Thyroid gland (tissue), 4 donors: ENCODE measurements around the gene RARA. TPM values are rescaled to one million over a fixed set of nuclear protein-coding genes. Genes with fewer than 3 reads are reported as not detected.

Source experiments
- DNase-seq, 2 donors: peaks; one replicate each; pipeline ENCODE4 v3.0.0-alpha.2; 2019
- H3K27ac ChIP-seq, 3 donors: fragments of 200-600 bp; sonication (generic); 1 replicate in 2 of 3; 2 replicates in 1 of 3; pipeline ENCODE4 v1.5.1; 2016 to 2019; ENCODE audit warnings: mild to moderate bottlenecking in 1 of 3, moderate library complexity in 1 of 3
- H3K27me3 ChIP-seq: fragments of 200-600 bp; sonication (generic); one replicate; pipeline ENCODE4 v1.5.1; 2019
- H3K36me3 ChIP-seq, 2 donors: fragments of 200-600 bp; sonication (generic); one replicate each; pipeline ENCODE4 v1.5.1; 2016 to 2019
- H3K4me1 ChIP-seq, 2 donors: fragments of 200-600 bp; sonication (generic); one replicate each; pipeline ENCODE4 v1.5.1; 2017 to 2019
- H3K4me3 ChIP-seq, 3 donors: fragments of 200-600 bp; sonication (generic); replicated peaks in 1 of 3; 1 replicate in 2 of 3; 2 replicates in 1 of 3; pipeline ENCODE4 v1.5.1; 2016; ENCODE audit warnings: mild to moderate bottlenecking in 1 of 3
- H3K9me3 ChIP-seq: fragments of 200-600 bp; sonication (generic); one replicate; pipeline ENCODE4 v1.5.1; 2017
- POLR2A ChIP-seq, 2 donors: fragments of 450-650 bp; IDR thresholded peaks; one replicate each; pipeline ENCODE4 v1.6.1; 2017; ENCODE audit warnings: antibody characterized with exemption in 2 of 2, mild to moderate bottlenecking in 2 of 2, moderate library complexity in 1 of 2
- WGBS, 2 donors: methylation state at CpG; one replicate each; pipeline ENCODE4 v1.1.5; 2017; 5-methylcytosine and 5-hydroxymethylcytosine counted together
- intact Hi-C: fragments of 100-400 bp; cut with DNase I; formaldehyde crosslinking; loops from one replicate; pipeline ENCODE4 v1.15.1; 2023
- total RNA-seq, 4 donors: library from RNA; depleted of rRNA; stranded (reverse); fragments of >200 nt; gene quantifications; one replicate each; pipeline ENCODE4 v1.2.3, GENCODE V29; 2016
- TF ChIP-seq, protein P1 (sequence below), 6 experiments: fragments of 200-600 bp in 3 of 6; fragments of 450-650 bp in 3 of 6; sonication (generic) in 3 of 6; IDR thresholded peaks; one replicate each; pipeline ENCODE4 v1.5.1; 2016 to 2019; ENCODE audit warnings: antibody characterized with exemption in 6 of 6, mild to moderate bottlenecking in 2 of 6, inconsistent platforms in 1 of 6, moderate library complexity in 1 of 6

RARA gene
- total RNA-seq: 10 to 100 TPM; 20.0 to 60.9 (median 35.2) TPM

- intact Hi-C loops: loop anchor here (10.0 kb wide), 1 partner anchor 106 kb away; the partner anchor contains the start of gene TOP2A
- H3K4me1 ChIP-seq: peaks cover 59 to 89% of the 10 kb centered on the region in 2 donors
- no peaks in the 10 kb centered on the region for H3K27me3 ChIP-seq
- WGBS, 2 donors: 5 to 10% methylated on average over 19 to 20 of the region's 20 CpGs
- peak within 1 kb of the TSS in 2 of 3 donors; percentile 1 to 41 for H3K4me3 ChIP-seq
- peak; percentile 60 to 61 for DNase-seq
- H3K36me3 ChIP-seq: no peaks in the 10 kb centered on the region
- TF ChIP-seq, protein P1, sequence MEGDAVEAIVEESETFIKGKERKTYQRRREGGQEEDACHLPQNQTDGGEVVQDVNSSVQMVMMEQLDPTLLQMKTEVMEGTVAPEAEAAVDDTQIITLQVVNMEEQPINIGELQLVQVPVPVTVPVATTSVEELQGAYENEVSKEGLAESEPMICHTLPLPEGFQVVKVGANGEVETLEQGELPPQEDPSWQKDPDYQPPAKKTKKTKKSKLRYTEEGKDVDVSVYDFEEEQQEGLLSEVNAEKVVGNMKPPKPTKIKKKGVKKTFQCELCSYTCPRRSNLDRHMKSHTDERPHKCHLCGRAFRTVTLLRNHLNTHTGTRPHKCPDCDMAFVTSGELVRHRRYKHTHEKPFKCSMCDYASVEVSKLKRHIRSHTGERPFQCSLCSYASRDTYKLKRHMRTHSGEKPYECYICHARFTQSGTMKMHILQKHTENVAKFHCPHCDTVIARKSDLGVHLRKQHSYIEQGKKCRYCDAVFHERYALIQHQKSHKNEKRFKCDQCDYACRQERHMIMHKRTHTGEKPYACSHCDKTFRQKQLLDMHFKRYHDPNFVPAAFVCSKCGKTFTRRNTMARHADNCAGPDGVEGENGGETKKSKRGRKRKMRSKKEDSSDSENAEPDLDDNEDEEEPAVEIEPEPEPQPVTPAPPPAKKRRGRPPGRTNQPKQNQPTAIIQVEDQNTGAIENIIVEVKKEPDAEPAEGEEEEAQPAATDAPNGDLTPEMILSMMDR (IDR thresholded peaks at IDR 0.05): no peak
- no peak for TF ChIP-seq POLR2A (IDR thresholded peaks at IDR 0.05)
- no peaks in the 10 kb centered on the region for H3K9me3 ChIP-seq
- peak within 1 kb of the TSS; percentile 82 to 96 (median 88) for H3K27ac ChIP-seq
Measured at GRCh38 chr17:40309031-40309948, at the start of gene RARA. RARA (plus strand) TSS chr17:40309180; CDS start chr17:40331219, 22,039 bp downstream.

GRCh38 chr17:40259505-40259904 is 49.5 kb upstream of the RARA start:
- H3K4me1 ChIP-seq: peaks cover 8 to 19% of the 10 kb centered on the region in 2 donors
- TF ChIP-seq POLR2A (IDR thresholded peaks at IDR 0.05): no peak
- TF ChIP-seq, protein P1 (IDR thresholded peaks at IDR 0.05): no peak
- WGBS, 2 donors: 97 to 99% methylated on average over 2 of the region's 2 CpGs
- no peak for DNase-seq
- no peak overlapping the region for H3K4me3 ChIP-seq
- H3K9me3 ChIP-seq: no peaks in the 10 kb centered on the region
- intact Hi-C loops: no loop called here
- no peaks in the 10 kb centered on the region for H3K27me3 ChIP-seq
- no peak overlapping the region for H3K27ac ChIP-seq
- peaks cover 24% of the 10 kb centered on the region in 2 donors for H3K36me3 ChIP-seq

- no peaks in the 10 kb centered on the region for H3K9me3 ChIP-seq
- H3K36me3 ChIP-seq: peaks cover 34% of the 10 kb centered on the region in 2 donors
- peak overlapping the region in 2 of 3 donors; percentile 6 to 13 for H3K27ac ChIP-seq
- no peak for TF ChIP-seq POLR2A (IDR thresholded peaks at IDR 0.05)
- TF ChIP-seq, protein P1 (IDR thresholded peaks at IDR 0.05): no peak
- DNase-seq: peak; percentile 20 to 25
- H3K4me1 ChIP-seq: peaks cover 8 to 19% of the 10 kb centered on the region in 2 donors
- intact Hi-C loops: no loop called here
- WGBS, 2 donors: 71 to 76% methylated on average over 7 of the region's 7 CpGs
- no peak overlapping the region for H3K4me3 ChIP-seq
- no peaks in the 10 kb centered on the region for H3K27me3 ChIP-seq
Measured at GRCh38 chr17:40260528-40260927, 48.5 kb upstream of the RARA start.

- intact Hi-C loops: no loop called here
- no peak overlapping the region for H3K27ac ChIP-seq
- WGBS, 2 donors: 88 to 96% methylated on average over 18 to 21 of the region's 21 CpGs
- peaks cover 8 to 19% of the 10 kb centered on the region in 2 donors for H3K4me1 ChIP-seq
- no peak for DNase-seq
- TF ChIP-seq POLR2A (IDR thresholded peaks at IDR 0.05): no peak
- TF ChIP-seq, protein P1 (IDR thresholded peaks at IDR 0.05): no peak
- H3K4me3 ChIP-seq: no peak overlapping the region
- peaks cover 22 to 30% of the 10 kb centered on the region in 2 donors for H3K36me3 ChIP-seq
- H3K9me3 ChIP-seq: no peaks in the 10 kb centered on the region
- no peaks in the 10 kb centered on the region for H3K27me3 ChIP-seq
Measured at GRCh38 chr17:40264458-40265185, 44.4 kb upstream of the RARA start.
